ENCODE measurements around the gene ST7L.

DNA sequence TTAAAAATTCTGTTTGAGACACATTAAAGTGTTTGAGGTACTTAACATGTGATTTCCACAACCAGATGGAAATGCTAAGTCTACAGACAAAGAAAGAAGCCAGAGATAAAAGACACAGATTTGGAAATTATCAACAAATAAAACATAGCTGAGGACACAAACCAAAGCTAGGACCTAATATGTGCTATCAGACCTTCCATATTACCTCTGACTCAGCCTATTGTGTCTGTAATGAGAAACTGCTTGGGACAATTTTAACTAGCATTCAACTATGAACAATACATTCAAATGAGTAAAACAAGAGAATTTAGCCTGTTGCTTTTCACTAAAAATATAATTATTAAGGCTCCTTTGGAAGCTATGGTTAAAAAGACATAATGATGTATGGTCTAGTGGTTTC is 55.6 kb downstream of the ST7L start:
- TF ChIP-seq YY1 (IDR thresholded peaks at IDR 0.05; ENCODE audit: insufficient read depth, insufficient read length) (no peak), SUZ12 (IDR thresholded peaks at IDR 0.05; ENCODE audit: extremely low read depth, insufficient read depth, insufficient read length) (no peak)

Data from NT2/D1 (cell line).